ENCODE data around the gene ZNF586.
A peak's percentile ranks its signal among the peaks of the same experiment; 100 is the strongest.
"Not testable (repeated sequence)": the region's sequence is repeated elsewhere in the genome, so short reads cannot be mapped to it uniquely, and the experiment has no call there.

ZNF586 gene
- 10.9 to 25.2 (median 16.6) reads per million in 17 experiments for total RNA-seq

DNA sequence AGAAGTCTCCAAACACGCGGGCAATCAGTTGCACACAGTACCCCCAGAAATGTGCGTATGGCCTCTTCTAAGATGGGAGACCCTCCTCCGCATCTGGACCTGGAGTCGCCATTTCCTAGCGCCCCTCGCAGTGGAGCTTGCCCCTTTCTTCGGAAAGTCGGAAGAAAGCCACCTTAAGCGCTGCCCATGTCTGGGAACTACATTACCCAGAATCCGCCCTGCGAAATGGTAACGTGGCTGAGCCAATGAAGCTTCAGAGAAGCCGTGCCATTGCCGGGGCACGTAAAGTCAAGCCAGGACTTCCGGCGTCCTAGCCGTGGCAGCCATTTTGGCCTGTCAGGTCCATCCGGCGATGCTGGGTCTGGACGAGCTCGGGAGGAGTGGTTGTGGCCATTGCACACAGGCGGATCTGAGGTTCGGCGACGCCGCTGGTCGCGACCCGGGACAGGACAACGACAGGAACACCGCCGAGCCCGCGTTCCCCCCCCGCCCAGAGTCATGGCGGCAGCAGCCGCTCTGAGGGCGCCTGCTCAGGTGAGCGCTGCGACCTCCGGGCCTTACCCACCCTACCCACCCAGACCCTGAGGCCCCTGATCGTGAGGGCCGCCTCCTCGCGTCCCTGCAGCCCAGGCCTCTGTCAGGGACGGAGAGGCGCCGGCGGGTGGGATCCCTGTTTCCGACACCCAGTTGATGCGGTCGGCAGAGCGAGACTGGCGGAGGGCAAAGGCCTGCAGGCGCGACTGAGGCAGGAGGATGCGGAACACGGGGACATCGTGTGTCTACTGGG is at the start of gene ZNF586:
Gene ZNF586, plus strand, starts transcription at position 332 of the 787 bp plus-strand sequence. Its CDS starts 167 bp downstream, at position 499.
- DNase-seq: peak; percentile 93 to 97 (median 96)

DNA sequence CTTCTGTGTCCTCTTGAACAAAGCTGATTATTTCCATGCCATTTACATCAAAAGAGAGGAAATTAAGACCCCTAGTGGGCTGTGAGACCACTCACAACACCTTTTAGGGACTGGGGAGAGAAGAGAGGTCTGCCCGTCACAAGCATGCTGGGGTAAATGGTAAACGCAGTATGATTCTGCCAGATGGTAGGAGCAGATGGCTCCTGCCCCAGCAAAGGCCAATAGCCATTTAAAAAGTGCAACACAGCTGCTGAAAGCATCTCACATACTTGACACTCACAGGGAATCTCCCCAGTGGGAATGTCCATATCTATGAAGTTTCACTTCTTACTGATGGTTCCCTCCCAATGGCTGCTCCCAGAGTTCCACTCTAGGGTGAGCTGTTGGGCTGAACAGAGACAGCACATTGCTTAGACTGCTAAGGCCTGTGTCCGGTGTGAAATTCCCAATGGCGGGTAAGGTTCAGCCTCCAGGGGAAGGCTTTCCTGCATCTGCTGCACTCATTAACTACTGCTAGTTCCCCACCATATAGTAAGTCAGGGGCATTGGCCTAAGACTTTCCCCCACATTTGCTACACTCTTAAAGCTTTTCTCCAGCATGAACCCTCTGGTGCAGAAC is 49.5 kb upstream of the ZNF586 start:
- DNase-seq: no peak

DNA sequence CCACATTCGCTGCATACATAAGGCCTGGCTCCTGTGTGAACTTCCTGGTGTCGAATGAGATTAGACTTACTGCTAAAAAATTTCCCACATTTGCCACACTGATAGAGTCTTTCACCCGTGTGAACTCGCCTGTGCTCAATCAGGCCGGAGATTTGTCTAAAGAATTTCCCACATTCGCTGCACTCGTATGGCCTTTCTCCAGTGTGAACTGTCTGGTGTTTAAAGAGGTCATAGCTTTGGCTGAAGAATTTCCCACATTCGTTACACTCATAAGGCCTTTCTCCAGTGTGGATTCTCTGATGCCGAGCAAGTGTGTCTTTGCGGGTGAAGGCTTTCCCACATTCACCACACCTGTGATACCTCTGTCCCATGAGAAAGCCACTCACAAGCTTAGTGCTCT is 48.6 kb upstream of the ZNF586 start:
- DNase-seq: no peak

- peak; percentile 30 to 62 (median 56) for DNase-seq
These were observed 31.2 kb upstream of the ZNF586 start for GRCh38 chr19:57738320-57738719.

DNA sequence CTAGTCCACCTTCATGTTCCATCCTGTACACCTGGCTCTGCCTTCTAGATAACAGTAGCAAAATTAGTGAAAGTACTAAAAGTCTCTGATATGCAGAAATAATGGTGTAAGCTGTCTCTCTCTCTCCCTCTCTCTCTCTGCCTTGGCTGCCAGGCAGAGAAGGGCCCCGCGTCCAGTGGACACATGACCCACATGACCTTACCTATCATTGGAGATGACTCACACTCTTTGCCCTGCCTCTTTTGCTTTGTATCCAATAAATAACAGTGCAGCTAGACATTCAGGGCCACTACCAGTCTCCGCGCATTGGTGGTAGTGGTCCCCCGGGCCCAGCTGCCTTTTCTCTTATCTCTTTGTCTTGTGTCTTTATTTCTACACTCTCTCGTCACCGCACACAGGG is 30.7 kb upstream of the ZNF586 start:
- not testable (repeated sequence) for DNase-seq

DNA sequence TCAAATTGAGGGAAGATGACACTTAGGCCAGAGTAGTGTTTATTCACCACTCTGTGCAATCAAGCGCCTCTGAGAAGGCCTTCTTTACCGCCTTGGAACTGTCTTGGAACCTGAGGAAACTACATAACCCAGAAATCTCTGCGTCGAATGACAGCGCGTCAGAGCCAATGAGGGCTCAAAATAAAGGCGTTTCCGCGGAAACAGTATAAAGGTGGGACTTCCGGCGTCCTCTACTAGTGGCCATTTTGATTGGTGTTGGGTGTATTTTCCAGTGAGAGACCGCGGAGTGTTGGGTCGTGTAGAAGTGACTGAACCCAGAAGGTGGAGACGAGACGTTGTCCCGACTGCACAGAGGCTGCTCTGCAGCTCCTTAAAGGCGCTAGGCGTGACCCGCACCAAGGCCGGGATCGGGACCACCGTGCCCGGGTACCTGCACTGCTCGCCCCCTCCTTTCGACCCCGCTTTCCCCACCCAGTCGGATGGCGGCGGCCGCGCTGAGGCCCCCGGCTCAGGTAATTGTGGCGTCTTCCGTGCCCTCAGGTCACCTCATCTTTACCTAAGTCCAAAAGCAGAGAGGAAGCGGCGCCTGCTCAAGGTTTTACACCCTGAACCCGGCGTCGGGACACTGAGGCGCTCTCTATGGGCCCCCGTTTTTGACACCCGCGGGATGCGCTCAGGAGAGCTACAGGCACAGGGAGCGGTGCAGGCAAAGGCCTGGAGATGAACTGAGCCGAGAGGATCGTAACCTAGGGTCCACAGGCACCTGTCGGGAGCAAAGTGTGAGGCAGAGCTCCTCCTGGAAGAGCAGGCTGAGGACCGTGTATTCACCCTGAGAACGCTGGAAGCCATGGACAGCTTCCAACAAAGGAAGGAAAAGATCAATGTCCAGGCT is 22.6 kb upstream of the ZNF586 start, which contains the start of gene ZNF776:
Gene ZNF776, plus strand, starts transcription at position 236 of the 892 bp plus-strand sequence. Its CDS starts 244 bp downstream, at position 480.
- DNase-seq: peak; percentile 92 to 96 (median 94)

DNA sequence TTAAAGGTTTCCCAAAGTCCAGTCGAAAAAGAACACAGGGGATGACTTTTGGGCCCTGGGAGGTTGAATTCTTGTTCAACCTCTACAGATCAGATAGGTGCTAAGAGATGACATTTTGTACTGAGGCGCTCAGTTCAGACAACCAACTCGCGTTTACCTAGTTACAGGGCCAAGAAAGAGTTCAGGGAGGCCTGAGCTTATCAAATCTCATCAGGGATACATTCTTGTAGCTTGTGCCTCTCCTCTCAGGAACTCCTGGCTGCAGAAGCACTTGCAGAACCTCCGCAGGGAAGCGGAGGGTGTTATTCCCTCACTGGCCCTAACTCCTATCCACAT is 22.0 kb upstream of the ZNF586 start:
- DNase-seq: no peak

DNA sequence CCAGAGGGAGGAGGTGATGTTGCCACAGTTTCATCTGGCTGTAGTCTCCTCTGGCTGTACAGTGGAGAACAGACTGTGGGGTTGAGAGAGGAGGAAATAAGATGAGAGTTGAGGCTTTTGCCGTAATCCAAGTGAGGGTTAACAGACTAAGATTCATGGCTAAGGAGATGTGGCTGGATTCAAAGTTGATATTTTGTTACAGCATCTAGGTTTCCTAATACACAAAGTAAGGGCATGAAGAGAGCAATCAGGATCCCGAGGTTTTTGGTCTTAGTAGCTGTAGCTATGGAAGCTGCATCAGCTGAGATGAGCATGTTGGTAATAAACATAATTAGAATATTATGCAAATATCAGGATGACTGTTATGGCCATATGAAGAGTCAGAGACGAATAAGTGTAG is 21.4 kb upstream of the ZNF586 start:
- no peak for DNase-seq

DNA sequence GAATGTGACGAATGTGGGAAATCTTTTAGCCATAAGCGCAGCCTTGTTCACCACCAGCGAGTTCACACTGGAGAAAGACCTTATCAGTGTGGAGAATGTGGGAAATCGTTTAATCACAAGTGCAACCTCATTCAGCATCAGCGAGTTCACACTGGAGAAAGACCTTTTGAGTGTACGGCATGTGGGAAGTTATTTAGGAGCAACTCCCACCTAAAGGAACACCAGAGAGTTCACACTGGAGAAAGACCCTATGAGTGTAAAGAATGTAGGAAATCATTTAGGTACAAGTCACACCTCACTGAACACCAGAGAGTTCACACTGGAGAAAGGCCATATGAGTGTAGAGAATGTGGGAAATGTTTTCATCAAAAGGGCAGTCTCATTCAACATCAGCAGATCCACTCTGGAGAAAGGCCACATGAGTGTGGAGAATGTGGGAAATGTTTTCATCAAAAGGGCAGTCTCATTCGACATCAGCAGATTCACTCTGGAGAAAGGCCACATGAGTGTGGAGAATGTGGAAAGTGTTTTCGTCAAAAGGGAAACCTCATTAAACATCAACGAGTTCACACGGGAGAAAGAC is 15.3 kb upstream of the ZNF586 start:
- DNase-seq: no peak

- DNase-seq: no peak
These were observed 14.4 kb upstream of the ZNF586 start for GRCh38 chr19:57755031-57755430.

DNA sequence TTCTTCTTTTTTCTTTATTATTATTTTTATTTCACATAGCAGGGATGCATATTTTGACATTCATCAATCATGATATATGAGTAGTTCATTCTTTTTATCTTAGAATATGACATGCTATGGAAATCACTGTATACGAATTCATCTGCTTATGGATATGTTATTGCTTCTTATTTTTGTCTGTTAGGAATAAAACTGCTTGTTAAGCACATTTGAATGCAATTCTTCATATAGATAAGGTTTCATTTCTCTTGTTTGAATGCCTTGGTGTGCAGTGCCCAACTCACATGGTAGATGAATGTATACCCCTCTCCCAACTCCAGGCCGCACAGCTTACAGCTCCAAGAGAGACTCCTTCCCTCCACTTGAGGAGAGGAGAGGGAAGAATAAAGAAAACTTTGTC is 11.5 kb upstream of the ZNF586 start:
- DNase-seq: no peak

GRCh38 chr19:57759096-57759495 is 10.4 kb upstream of the ZNF586 start:
- no peak for DNase-seq

GRCh38 chr19:57771417-57771816 is 1.9 kb downstream of the ZNF586 start:
- peak in 2 of 4 experiments; percentile 10 to 15 for DNase-seq

DNA sequence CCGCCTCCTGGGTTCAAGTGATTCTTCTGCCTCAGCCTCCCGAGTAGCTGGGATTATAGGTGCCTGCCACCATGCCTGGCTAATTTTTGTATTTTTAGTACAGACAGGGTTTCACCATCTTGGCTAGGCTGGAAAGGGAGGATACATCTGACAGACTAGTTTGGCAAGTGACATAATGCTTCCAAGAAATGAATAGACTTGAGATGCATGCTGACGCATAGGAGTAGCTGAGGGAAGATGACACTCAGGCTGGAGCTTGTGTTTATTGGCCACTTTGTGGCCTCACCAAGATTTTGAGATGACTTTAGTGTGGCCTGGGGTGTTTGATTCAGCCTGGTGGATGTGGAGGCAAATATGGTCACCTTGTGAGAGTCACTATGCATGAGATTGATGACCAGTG is 4.0 kb downstream of the ZNF586 start:
- no peak for DNase-seq

DNA sequence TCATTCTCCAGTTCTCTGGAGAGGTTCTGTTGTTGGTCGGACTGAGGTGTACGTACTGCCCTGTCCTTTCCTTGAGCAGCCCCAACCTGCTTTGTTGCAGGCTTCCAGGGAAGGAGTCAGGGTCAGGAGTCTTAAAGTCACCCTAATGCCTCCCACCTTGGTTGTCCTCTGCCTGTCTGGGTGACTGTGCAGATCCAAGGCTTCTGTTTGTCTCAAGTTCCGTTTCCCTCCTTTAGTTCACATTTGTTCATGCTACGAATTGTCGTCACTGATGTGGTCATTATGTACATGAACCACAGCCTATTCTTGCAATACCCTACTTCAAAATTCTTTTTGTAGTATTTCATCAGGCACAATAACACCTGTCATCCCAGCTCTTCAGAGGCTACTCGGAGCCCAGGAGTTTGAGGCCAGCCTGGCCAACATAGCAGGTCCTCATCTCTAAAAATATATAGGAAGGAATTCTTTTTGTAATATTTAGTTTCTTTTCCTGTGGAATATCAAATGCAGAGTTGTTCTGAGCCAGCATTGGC is 7.4 kb downstream of the ZNF586 start:
- DNase-seq: no peak

- DNase-seq: no peak
These were observed 8.9 kb downstream of the ZNF586 start for GRCh38 chr19:57778336-57778735.

DNA sequence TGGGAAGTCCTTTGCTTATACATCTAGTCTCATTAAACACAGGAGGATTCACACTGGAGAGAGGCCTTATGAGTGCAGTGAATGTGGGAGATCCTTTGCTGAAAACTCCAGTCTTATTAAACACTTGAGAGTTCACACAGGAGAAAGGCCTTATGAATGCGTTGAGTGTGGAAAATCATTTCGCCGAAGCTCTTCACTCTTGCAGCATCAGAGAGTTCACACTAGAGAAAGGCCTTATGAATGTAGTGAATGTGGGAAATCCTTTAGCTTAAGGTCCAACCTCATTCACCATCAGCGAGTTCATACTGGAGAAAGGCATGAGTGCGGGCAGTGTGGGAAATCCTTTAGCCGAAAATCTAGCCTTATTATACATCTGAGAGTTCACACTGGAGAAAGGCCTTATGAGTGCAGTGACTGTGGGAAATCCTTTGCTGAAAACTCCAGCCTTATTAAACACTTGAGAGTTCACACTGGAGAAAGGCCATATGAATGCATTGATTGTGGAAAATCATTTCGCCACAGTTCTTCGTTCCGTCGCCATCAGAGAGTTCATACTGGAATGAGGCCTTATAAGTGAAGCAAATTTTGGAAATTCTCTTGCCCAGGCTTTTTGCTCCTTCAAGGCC is 9.9 kb downstream of the ZNF586 start:
- DNase-seq: no peak

DNA sequence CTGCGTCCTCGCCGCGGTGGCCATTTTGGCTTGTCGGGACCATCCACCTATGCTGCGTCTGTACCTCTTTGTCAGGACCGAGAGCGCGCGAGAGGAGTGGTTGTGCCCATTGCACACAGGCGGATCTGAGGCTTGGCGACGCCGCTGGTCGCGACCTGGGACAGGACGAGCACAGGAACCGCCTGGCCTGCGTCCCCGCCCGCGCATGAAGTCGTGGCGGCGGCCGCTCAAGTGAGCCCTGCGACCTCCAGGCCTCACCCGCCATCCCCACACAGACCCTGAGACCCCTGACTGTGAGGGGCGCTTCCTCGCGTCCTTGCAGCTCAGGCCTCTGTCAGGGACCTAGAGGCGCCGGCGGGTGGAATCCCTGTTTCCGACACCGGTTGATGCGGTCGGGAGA is 16.8 kb downstream of the ZNF586 start:
- no peak for DNase-seq

DNA sequence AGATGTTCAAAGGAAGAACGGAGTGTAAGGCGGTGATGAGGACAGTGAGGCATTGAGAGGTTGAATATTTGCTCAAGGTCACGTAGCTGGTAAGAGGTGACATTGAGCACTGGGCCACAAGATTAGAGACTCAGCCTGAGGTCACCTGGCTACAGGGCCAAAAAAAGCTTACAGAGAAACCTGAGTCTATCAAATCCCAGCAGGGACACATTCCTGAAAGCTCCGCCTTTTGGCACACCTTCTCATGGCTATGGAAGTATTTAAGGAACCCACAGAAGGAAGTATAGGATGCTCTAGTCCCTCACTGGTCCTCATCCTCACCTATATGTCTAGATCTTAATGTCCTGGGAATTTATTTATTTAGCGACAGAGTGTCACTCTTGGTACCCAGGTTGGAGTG is 17.4 kb downstream of the ZNF586 start:
- DNase-seq: no peak

DNA sequence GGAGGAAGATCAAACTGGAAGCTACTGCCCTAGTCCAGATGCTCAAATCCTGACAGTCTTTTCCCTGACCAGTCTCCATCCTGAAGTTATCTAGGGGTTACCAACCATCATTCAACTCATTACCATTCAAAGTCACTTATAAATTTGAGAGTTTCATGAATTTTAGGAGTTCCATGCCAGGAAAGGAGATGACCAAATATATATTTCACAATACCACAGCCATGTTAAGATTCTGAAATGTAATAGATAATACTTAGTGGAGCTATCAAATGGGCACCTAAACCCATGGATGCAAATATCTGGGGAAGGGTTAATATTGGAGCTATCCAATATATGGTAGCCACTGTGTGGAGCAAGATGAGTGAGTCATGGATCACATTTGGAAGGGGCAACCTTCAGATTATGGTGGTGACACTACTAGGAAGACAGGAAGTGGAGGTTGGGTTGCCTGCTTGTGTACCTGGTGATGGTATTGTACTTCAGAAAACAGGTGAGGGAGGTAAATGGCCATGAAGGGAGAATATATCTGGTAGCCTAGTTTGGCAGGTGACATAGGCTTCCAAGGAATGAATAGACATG is 18.7 kb downstream of the ZNF586 start:
- DNase-seq: no peak

GRCh38 chr19:57789288-57789687 is 19.8 kb downstream of the ZNF586 start:
- no peak for DNase-seq

- DNase-seq: not testable (repeated sequence)
These were observed 27.1 kb downstream of the ZNF586 start for GRCh38 chr19:57796580-57796979.

All from suppressor macrophage (primary cell).